A673 (cell line): ENCODE measurements around the gene ABI3. TPM values are rescaled to one million over a fixed set of nuclear protein-coding genes. Genes with fewer than 3 reads are reported as not detected.

Experiments
- BruUV-seq: library from RNA; stranded (reverse); fragments of 400-500 nt; replicated peaks from 2 replicates; lab custom pipeline; 2021; lab: Mats Ljungman, UMichigan
- CTCF ChIA-PET: fragments of 300-600 bp; sonication (Branson Sonifier 250); formaldehyde crosslinking; loops from one replicate; lab custom pipeline; 2022; ENCODE audit warnings: antibody characterized with exemption; lab: Charles Lee
- POLR2A ChIA-PET: fragments of 300-600 bp; sonication (Branson Sonifier 250); formaldehyde crosslinking; loops from one replicate; lab custom pipeline; 2022; ENCODE audit warnings: antibody characterized with exemption; ENCODE audit not compliant: low non-redundant PET; lab: Charles Lee
- DNase-seq: peaks from one replicate; pipeline ENCODE4 v3.0.0-alpha.2; 2015; ENCODE audit warnings: low spot score
- H3K27ac ChIP-seq: fragments of 200-600 bp; sonication (generic); 2 replicates; pipeline ENCODE4 v1.5.1; 2016; ENCODE audit warnings: mixed run types, low read depth, mild to moderate bottlenecking, mixed read lengths, antibody characterized with exemption, low read length; ENCODE audit not compliant: poor library complexity, severe bottlenecking
- H3K27me3 ChIP-seq: fragments of 200-600 bp; sonication (generic); replicated peaks from 2 replicates; pipeline ENCODE4 v1.6.1; 2017; ENCODE audit warnings: mixed run types, low read depth, mild to moderate bottlenecking, mixed read lengths, antibody characterized with exemption, low read length; ENCODE audit not compliant: insufficient read depth, poor library complexity
- H3K36me3 ChIP-seq: fragments of 200-600 bp; sonication (generic); 2 replicates; pipeline ENCODE4 v1.6.1; 2016; ENCODE audit warnings: mixed run types, mild to moderate bottlenecking, mixed read lengths, antibody characterized with exemption, low read length; ENCODE audit not compliant: insufficient read depth, poor library complexity, severe bottlenecking
- H3K4me1 ChIP-seq: fragments of 200-600 bp; sonication (generic); 2 replicates; pipeline ENCODE4 v1.6.1; 2017; ENCODE audit warnings: mixed run types, mild to moderate bottlenecking, mixed read lengths, antibody characterized with exemption, low read length; ENCODE audit not compliant: insufficient read depth, poor library complexity, severe bottlenecking
- H3K4me3 ChIP-seq: fragments of 200-600 bp; sonication (generic); 2 replicates; pipeline ENCODE4 v1.5.1; 2016; ENCODE audit warnings: low read depth, mixed run types, mild to moderate bottlenecking, mixed read lengths, low read length; ENCODE audit not compliant: poor library complexity, severe bottlenecking
- H3K9me3 ChIP-seq: fragments of 200-600 bp; sonication (generic); 2 replicates; pipeline ENCODE4 v1.6.1; 2016; ENCODE audit warnings: mixed run types, low read depth, mild to moderate bottlenecking, mixed read lengths, antibody characterized with exemption, low read length; ENCODE audit not compliant: poor library complexity, severe bottlenecking
- EZH2 ChIP-seq: fragments of 200-600 bp; sonication (generic); IDR thresholded peaks from 2 replicates; pipeline ENCODE4 v1.6.1; 2017; ENCODE audit warnings: borderline replicate concordance, low read depth, mild to moderate bottlenecking, mixed read lengths, antibody characterized with exemption, low read length; ENCODE audit not compliant: poor library complexity, severe bottlenecking
- intact Hi-C: fragments of 100-400 bp; cut with micrococcal nuclease; formaldehyde crosslinking; loops from one replicate; pipeline ENCODE4 v1.10.0; 2022; ENCODE audit not compliant: unreplicated experiment
- total RNA-seq: library from RNA; stranded (reverse); gene quantifications from 2 replicates; pipeline ENCODE4 v1.2.3, GENCODE V29; 2021
- TF ChIP-seq, protein P1 (sequence below): fragments of 300-800, 200-600 bp; sonication (generic); conservative IDR thresholded peaks from 2 replicates; pipeline ENCODE4 v1.5.1; 2017; ENCODE audit warnings: low read depth, mild to moderate bottlenecking, antibody characterized with exemption, low read length, moderate library complexity, mixed read lengths

The ABI3 gene
- total RNA-seq, 1 experiment from 2014 or later = 9.7 TPM

DNA sequence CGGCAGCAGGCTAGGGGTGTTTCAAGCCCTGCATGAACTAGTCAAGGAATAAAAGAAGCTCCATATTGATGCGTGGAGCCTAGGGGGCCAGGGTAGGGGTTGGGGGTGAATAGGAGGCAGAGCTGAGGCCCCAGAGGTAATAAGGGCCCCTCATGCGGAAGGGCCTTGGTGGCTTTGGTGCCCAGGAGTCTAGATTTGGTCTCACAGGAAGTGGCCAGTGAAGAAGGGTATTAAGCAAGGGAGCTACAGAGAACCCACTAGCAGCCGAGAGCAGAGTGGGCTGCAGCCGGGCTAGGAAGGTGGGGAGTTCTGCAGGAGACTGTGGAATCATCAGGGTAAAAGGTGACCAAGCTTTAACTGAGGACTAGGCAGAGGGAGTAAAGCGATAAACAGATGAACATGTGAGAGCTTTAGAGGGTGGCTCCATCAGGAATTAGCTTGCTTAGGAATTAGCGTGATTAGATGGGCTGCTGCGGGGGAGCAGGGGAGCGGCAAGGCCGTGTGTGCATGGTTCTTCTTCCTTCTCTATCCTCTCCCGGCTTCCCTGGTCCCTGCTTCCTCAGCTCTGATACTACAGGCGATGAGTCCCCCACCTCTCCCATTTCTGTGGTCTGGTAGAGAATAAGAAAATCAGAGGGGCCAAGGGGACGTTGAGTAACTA is 10.0 kb upstream of the ABI3 start:
- Histone ChIP-seq H3K4me3 (no peak overlapping the region), H3K27me3 (no peaks in the 10 kb centered on the region), H3K4me1 (peaks cover 4% of the 10 kb centered on the region), H3K9me3 (no peaks in the 10 kb centered on the region), H3K36me3 (no peaks in the 10 kb centered on the region), H3K27ac (no peak overlapping the region)
- no peak for DNase-seq
- intact Hi-C loops = no loop called here
- BruUV-seq = no TSS peak
- ChIA-PET CTCF (no interaction called here), POLR2A (no interaction called here)
- TF ChIP-seq, protein P1, sequence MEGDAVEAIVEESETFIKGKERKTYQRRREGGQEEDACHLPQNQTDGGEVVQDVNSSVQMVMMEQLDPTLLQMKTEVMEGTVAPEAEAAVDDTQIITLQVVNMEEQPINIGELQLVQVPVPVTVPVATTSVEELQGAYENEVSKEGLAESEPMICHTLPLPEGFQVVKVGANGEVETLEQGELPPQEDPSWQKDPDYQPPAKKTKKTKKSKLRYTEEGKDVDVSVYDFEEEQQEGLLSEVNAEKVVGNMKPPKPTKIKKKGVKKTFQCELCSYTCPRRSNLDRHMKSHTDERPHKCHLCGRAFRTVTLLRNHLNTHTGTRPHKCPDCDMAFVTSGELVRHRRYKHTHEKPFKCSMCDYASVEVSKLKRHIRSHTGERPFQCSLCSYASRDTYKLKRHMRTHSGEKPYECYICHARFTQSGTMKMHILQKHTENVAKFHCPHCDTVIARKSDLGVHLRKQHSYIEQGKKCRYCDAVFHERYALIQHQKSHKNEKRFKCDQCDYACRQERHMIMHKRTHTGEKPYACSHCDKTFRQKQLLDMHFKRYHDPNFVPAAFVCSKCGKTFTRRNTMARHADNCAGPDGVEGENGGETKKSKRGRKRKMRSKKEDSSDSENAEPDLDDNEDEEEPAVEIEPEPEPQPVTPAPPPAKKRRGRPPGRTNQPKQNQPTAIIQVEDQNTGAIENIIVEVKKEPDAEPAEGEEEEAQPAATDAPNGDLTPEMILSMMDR = no peak
- no peak for TF ChIP-seq EZH2

DNA sequence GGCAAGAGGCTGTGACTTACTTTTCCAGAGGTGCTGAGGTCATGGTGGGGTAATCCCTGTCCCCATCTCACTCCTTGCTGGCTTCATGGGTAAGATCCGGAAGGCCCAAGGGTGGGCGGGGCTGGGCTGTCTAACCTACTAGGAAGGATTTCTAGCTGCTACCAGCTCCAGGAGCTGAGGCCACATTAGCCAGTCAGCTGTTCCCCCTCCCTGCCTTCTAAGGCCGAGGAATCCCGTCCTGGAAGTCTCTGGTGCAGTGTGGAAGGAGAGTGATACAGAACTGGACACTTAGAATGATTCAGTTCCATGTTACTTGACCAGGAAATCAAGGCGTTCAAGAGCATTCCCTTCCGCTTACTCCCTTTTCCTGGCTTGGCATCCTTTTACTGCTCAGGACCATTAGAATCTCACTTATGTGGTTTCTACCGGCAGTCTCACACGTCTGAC is 9.0 kb upstream of the ABI3 start:
- Histone ChIP-seq H3K9me3 (no peaks in the 10 kb centered on the region), H3K4me1 (peaks cover 4% of the 10 kb centered on the region), H3K4me3 (no peak overlapping the region), H3K27ac (no peak overlapping the region), H3K27me3 (no peaks in the 10 kb centered on the region), H3K36me3 (no peaks in the 10 kb centered on the region)
- ChIA-PET POLR2A (no interaction called here), CTCF (no interaction called here)
- no TSS peak for BruUV-seq
- intact Hi-C loops = no loop called here
- DNase-seq = no peak
- TF ChIP-seq, protein P1 = no peak
- TF ChIP-seq EZH2 = no peak

DNA sequence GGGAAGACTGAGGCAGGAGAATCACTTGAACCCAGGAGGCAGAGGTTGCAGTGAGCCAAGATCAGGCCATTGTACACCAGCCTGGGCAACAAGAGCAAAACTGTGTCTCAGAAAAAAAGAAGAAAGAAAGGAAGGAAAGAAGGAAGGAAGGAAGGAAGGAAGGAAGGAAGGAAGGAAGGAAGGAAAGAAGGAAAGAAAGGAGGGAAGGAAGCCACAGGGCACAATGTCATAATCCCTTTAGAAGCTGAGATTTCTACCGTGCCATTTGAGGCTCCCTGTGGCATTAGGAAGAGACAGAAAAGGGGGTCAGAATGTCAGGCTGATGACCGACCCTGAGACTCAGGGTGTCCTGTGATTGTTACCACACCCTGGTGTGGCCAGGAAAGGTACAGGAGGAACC is 6.7 kb upstream of the ABI3 start:
- no peaks in the 10 kb centered on the region for H3K36me3 ChIP-seq
- H3K4me1 ChIP-seq = peaks cover 5% of the 10 kb centered on the region
- no peaks in the 10 kb centered on the region for H3K9me3 ChIP-seq
- no TSS peak for BruUV-seq
- no peak for TF ChIP-seq EZH2
- ChIA-PET POLR2A (no interaction called here), CTCF (no interaction called here)
- no peak overlapping the region for H3K4me3 ChIP-seq
- no peaks in the 10 kb centered on the region for H3K27me3 ChIP-seq
- no peak overlapping the region for H3K27ac ChIP-seq
- intact Hi-C loops = no loop called here
- DNase-seq = no peak

DNA sequence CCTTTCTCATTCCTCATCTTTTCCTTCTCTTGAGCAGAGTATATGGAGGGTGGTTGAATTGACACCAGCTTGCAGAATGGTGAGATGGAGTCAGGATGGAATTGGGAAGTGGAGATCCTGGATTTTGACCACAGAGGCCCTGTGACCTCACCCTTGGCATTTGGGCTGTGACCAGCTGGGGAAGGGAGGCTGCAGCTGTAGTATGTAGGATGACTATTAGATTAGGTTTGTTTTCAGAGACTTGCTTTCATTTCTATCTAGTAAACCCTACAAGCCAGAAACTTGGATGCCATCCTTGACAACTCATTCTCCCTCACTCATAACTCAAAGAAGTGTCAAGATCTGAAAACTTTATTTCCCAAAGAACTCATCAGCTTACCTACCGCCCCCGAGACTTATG is 6.0 kb upstream of the ABI3 start:
- Histone ChIP-seq H3K9me3 (no peaks in the 10 kb centered on the region), H3K36me3 (no peaks in the 10 kb centered on the region), H3K4me3 (no peak overlapping the region), H3K27me3 (no peaks in the 10 kb centered on the region), H3K4me1 (peaks cover 12% of the 10 kb centered on the region), H3K27ac (peak overlapping the region; percentile 41)
- ChIA-PET CTCF (no interaction called here), POLR2A (interaction anchor here (0.7 kb wide), 1 partner anchor 12 kb away, joined by 4 read pairs; no protein-coding TSS in a partner anchor)
- BruUV-seq = no TSS peak
- DNase-seq = no peak
- no peak for TF ChIP-seq EZH2
- TF ChIP-seq, protein P1 = no peak
- intact Hi-C loops = no loop called here
